Endothelial cell of umbilical vein (primary cell): ENCODE measurements around the gene EIF2S2. TPM values are rescaled to one million over a fixed set of nuclear protein-coding genes. Genes with fewer than 3 reads are reported as not detected.

Source experiments
- BruUV-seq: library from RNA; stranded (reverse); fragments of 400-500 nt; replicated peaks from 2 replicates; lab custom pipeline; 2021; lab: Mats Ljungman, UMichigan
- CTCF ChIA-PET: fragments of 300-600, 350-600 bp; sonication (Branson Sonifier 250); formaldehyde crosslinking; loops from one replicate; lab custom pipeline; 2021; ENCODE audit warnings: antibody characterized with exemption, inconsistent platforms; lab: Charles Lee
- POLR2A ChIA-PET: fragments of 300-600, 350-600 bp; sonication (Branson Sonifier 250); formaldehyde crosslinking; loops from one replicate; lab custom pipeline; 2021; ENCODE audit warnings: antibody characterized with exemption, inconsistent platforms; lab: Charles Lee
- DNase-seq: peaks from one replicate; pipeline ENCODE4 v3.0.0-alpha.2; 2011; ENCODE audit warnings: low read depth, low spot score
- FAIRE-seq: peaks from 2 replicates; lab custom pipeline; 2011; peaks lifted over from hg19 to GRCh38; lab: Jason Lieb, UNC
- H2AFZ ChIP-seq: 2 replicates; pipeline ENCODE4 v1.6.0; 2012; ENCODE audit warnings: low read depth, low read length, control low read depth, inconsistent platforms
- H3K27ac ChIP-seq: 2 replicates; pipeline ENCODE4 v1.5.1; 2011; ENCODE audit warnings: low read depth, mild to moderate bottlenecking, control low read depth, low read length, moderate library complexity; ENCODE audit not compliant: insufficient read depth
- H3K27me3 ChIP-seq, 2 experiments: 2 replicates each; pipeline versions ENCODE4 v1.6.0 to v1.6.1; 2011; ENCODE audit warnings: low read length in 2 of 2, mixed read lengths in 1 of 2; ENCODE audit not compliant: control insufficient read depth in 2 of 2, insufficient read depth in 2 of 2
- H3K36me3 ChIP-seq, 2 experiments: 2 replicates in 1 of 2; 3 replicates in 1 of 2; pipeline ENCODE4 v1.5.1; 2011; ENCODE audit warnings: low read length in 2 of 2, mild to moderate bottlenecking in 1 of 2, moderate library complexity in 1 of 2; ENCODE audit not compliant: control insufficient read depth in 2 of 2, insufficient read depth in 2 of 2; ENCODE audit errors: extremely low read depth in 1 of 2
- H3K4me1 ChIP-seq: 3 replicates; pipeline ENCODE4 v1.5.1; 2011; ENCODE audit warnings: mild to moderate bottlenecking, low read length; ENCODE audit not compliant: control insufficient read depth, insufficient read depth; ENCODE audit errors: extremely low read depth
- H3K4me2 ChIP-seq: 2 replicates; pipeline ENCODE4 v1.6.1; 2011; ENCODE audit warnings: low read length, control low read depth, mixed read lengths; ENCODE audit not compliant: insufficient read depth
- H3K4me3 ChIP-seq, 3 experiments: fragments of 200-600 bp in 1 of 3; sonication (generic), shearing (Covaris generic) in 1 of 3; replicated peaks in 1 of 3; 2 replicates each; pipeline ENCODE4 v1.5.1; 2011 to 2016; ENCODE audit warnings: control low read depth in 3 of 3, low read length in 3 of 3, mild to moderate bottlenecking in 2 of 3, inconsistent platforms in 1 of 3, low read depth in 1 of 3, moderate library complexity in 1 of 3; ENCODE audit not compliant: insufficient read depth in 1 of 3
- H3K79me2 ChIP-seq: 2 replicates; pipeline ENCODE4 v1.6.0; 2012; ENCODE audit warnings: low read length, inconsistent platforms; ENCODE audit not compliant: control insufficient read depth, insufficient read depth
- H3K9ac ChIP-seq: replicated peaks from 2 replicates; pipeline ENCODE3; 2011; ENCODE audit warnings: low read length, control low read depth; ENCODE audit not compliant: insufficient read depth; ENCODE audit errors: extremely low read depth
- H3K9me1 ChIP-seq: replicated peaks from 3 replicates; pipeline ENCODE4 v1.6.0; 2011; ENCODE audit warnings: mild to moderate bottlenecking, low read length; ENCODE audit not compliant: control insufficient read depth, insufficient read depth; ENCODE audit errors: extremely low read depth
- H3K9me3 ChIP-seq: replicated peaks from 2 replicates; pipeline ENCODE4 v1.5.1; 2012; ENCODE audit warnings: low read length, inconsistent platforms; ENCODE audit not compliant: control insufficient read depth, insufficient read depth
- H4K20me1 ChIP-seq: replicated peaks from 2 replicates; pipeline ENCODE3; 2011; ENCODE audit warnings: mild to moderate bottlenecking, low read length; ENCODE audit not compliant: control insufficient read depth, insufficient read depth; ENCODE audit errors: extremely low read depth
- CTCF ChIP-seq, 2 donors: IDR thresholded peaks; 1 replicate in 1 of 2; 2 replicates in 1 of 2; pipeline ENCODE4 v1.5.1; 2011; ENCODE audit warnings: low read length in 2 of 2, mild to moderate bottlenecking in 2 of 2, moderate library complexity in 2 of 2, control low read depth in 1 of 2, inconsistent platforms in 1 of 2, low read depth in 1 of 2; ENCODE audit not compliant: insufficient read depth in 1 of 2; ENCODE audit errors: extremely low read depth in 1 of 2
- EZH2 ChIP-seq: IDR thresholded peaks from 2 replicates; pipeline ENCODE4 v1.6.1; 2012; ENCODE audit warnings: borderline replicate concordance, low read depth, mild to moderate bottlenecking, moderate library complexity, low read length, inconsistent platforms; ENCODE audit not compliant: severe bottlenecking
- FOS ChIP-seq: IDR thresholded peaks from 2 replicates; pipeline ENCODE4 v1.6.1; 2011; ENCODE audit warnings: mild to moderate bottlenecking, low read length, moderate library complexity, borderline replicate concordance; ENCODE audit not compliant: insufficient read depth
- GATA2 ChIP-seq: IDR thresholded peaks from 2 replicates; pipeline ENCODE4 v1.7.0; 2011; ENCODE audit warnings: low read depth, mild to moderate bottlenecking, moderate library complexity, mixed read lengths, low read length; ENCODE audit not compliant: insufficient read length, insufficient read depth
- JUN ChIP-seq: IDR thresholded peaks from 2 replicates; pipeline ENCODE4 v1.6.1; 2011; ENCODE audit warnings: borderline replicate concordance, low read depth; ENCODE audit not compliant: insufficient read length, insufficient read depth
- MAX ChIP-seq: IDR thresholded peaks from 2 replicates; pipeline ENCODE4 v1.6.1; 2011; ENCODE audit not compliant: insufficient read depth, insufficient read length
- MYC ChIP-seq: IDR thresholded peaks from one replicate; pipeline ENCODE4 v1.6.1; 2011; ENCODE audit warnings: mild to moderate bottlenecking, low read depth, low read length
- POLR2A ChIP-seq: IDR thresholded peaks from 2 replicates; pipeline ENCODE4 v1.6.1; 2012; ENCODE audit warnings: low read depth, mild to moderate bottlenecking, control low read depth, low read length
- POLR2AphosphoS5 ChIP-seq: IDR thresholded peaks from 2 replicates; pipeline ENCODE4 v1.6.1; 2012; ENCODE audit warnings: low read depth, mild to moderate bottlenecking, control low read depth, low read length, moderate library complexity; ENCODE audit not compliant: insufficient read depth
- dilution Hi-C: fragments of 300-500 bp; cut with MboI; formaldehyde crosslinking; loops from one replicate; pipeline ENCODE4 v1.15.0; 2019; ENCODE audit warnings: low sequenced_read_pairs; ENCODE audit not compliant: extremely low pct_ligation_motif_present
- intact Hi-C: fragments of 100-400 bp; cut with micrococcal nuclease; formaldehyde crosslinking; loops from one replicate; pipeline ENCODE4 v1.10.0; 2022
- polyA plus RNA-seq, 4 experiments: library from polyadenylated mRNA; depleted of rRNA in 3 of 4; stranded (reverse) in 3 of 4; unstranded in 1 of 4; fragments of >200 nt; gene quantifications; 2 replicates each; pipeline versions ENCODE4 v1.2.1 to v1.2.3, GENCODE V29; 2011 to 2012; ENCODE audit warnings: missing spikeins in 1 of 4
- total RNA-seq: library from RNA; stranded (reverse); gene quantifications from 2 replicates; pipeline ENCODE4 v1.2.3, GENCODE V29; 2021

The EIF2S2 gene
- total and polyA plus RNA-seq, 2 donors (not counting 3 experiments of a cell fraction or from before 2014, with no cell fraction given): 38.8 to 99.3 TPM

GRCh38 chr20:34047917-34048316 is 64.1 kb downstream of the EIF2S2 start:
- no peak for DNase-seq
- BruUV-seq: no TSS peak
- Histone ChIP-seq H2AFZ (no peak overlapping the region), H3K79me2 (peaks cover 77% of the 10 kb centered on the region), H4K20me1 (peaks cover 11% of the 10 kb centered on the region), H3K36me3 (peaks cover 0 to 3% of the 10 kb centered on the region in 2 experiments), H3K9ac (no peak overlapping the region), H3K9me3 (no peaks in the 10 kb centered on the region), H3K4me3 (no peak overlapping the region), H3K27ac (no peak overlapping the region), H3K4me1 (peaks cover 4% of the 10 kb centered on the region), H3K27me3 (no peaks in the 10 kb centered on the region), H3K9me1 (no peaks in the 10 kb centered on the region), H3K4me2 (no peak overlapping the region)
- intact Hi-C loops: no loop called here
- ChIA-PET POLR2A (no interaction called here), CTCF (no interaction called here)
- dilution Hi-C loops: no loop called here
- TF ChIP-seq POLR2AphosphoS5: no peak
- no peak for TF ChIP-seq MAX
- TF ChIP-seq GATA2: no peak
- TF ChIP-seq CTCF (IDR thresholded peaks at IDR 0.05; ENCODE audit: extremely low read depth in 1 of 2, insufficient read depth in 1 of 2, low read depth in 1 of 2, low read length in 2 of 2): no peak
- no peak for TF ChIP-seq MYC
- TF ChIP-seq JUN: no peak
- TF ChIP-seq FOS: no peak
- TF ChIP-seq POLR2A: no peak
- TF ChIP-seq EZH2: no peak
- FAIRE-seq: no peak
